ENCODE data around the gene TNFAIP8L1. TPM values are rescaled to one million over a fixed set of nuclear protein-coding genes. Genes with fewer than 3 reads are reported as not detected.

Gene TNFAIP8L1
- total and polyA plus RNA-seq, 2 of the 8 experiments (the other 6 are each of a cell fraction or from before 2014, with no cell fraction given): 3.2 to 6.1 TPM

DNA sequence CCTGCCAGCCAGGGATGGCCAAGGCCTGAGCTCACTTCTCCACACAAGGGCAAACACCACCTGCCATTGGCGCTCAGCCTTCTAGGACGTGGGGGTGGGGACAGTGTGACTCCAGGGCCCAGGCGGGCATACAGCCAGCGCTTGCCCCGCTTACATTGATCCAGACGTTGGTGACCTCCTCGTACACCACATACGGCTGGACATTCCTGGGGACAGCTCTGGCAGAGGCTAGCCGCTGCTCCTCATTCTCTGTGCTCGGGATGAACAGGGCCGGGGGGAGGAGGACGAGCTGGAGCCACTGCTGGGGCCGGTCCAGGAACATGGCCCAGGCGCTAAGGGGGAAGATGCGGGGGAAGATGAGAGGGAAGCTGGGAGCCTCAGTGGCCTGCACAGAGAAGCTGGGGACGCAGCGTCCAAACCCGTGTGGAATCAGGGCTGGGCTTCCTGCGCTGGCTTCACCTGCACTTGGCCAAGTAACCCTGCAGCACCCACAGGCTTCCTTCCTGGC is 56.0 kb downstream of the TNFAIP8L1 start (continued):
- no peak for TF ChIP-seq GTF2F1 (IDR thresholded peaks at IDR 0.05; ENCODE audit: borderline replicate concordance, low read depth, low read length)
- TF ChIP-seq TEAD4 (IDR thresholded peaks at IDR 0.05; ENCODE audit: low read depth, low read length): no peak
- TF ChIP-seq, protein P1, sequence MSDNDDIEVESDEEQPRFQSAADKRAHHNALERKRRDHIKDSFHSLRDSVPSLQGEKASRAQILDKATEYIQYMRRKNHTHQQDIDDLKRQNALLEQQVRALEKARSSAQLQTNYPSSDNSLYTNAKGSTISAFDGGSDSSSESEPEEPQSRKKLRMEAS (IDR thresholded peaks at IDR 0.05): no peak
- no peak for TF ChIP-seq BRCA1 (IDR thresholded peaks at IDR 0.05; ENCODE audit: low read depth, low read length)
- TF ChIP-seq CEBPB (IDR thresholded peaks at IDR 0.05; ENCODE audit: low read depth, low read length): no peak
- no peak for TF ChIP-seq ASH2L (IDR thresholded peaks at IDR 0.05; ENCODE audit: low read length)
- no peak for TF ChIP-seq JUN (IDR thresholded peaks at IDR 0.05; ENCODE audit: low read depth, low read length)
- TF ChIP-seq PHF8 (conservative IDR thresholded peaks at IDR 0.05; ENCODE audit: low read depth, low read length): no peak
- TF ChIP-seq BCL11A (IDR thresholded peaks at IDR 0.05; ENCODE audit: low read depth in 2 of 2, low read length in 2 of 2): no peak
- no peak for TF ChIP-seq JUND (IDR thresholded peaks at IDR 0.05; ENCODE audit: low read length)
- no peak for TF ChIP-seq CHD2 (IDR thresholded peaks at IDR 0.05; ENCODE audit: low read length)
- no peak for TF ChIP-seq EGR1 (IDR thresholded peaks at IDR 0.05; ENCODE audit: borderline replicate concordance, low read depth, low read length)
